Endothelial cell (in vitro differentiated cells): Measurements from ENCODE around the gene IQCM. TPM values are rescaled to one million over a fixed set of nuclear protein-coding genes. Genes with fewer than 3 reads are reported as not detected.

Experiments
- DNase-seq: peaks from one replicate; pipeline ENCODE4 v3.0.0; 2021; ENCODE audit warnings: low spot score
- H3K27ac Mint-ChIP-seq: one replicate; pipeline ENCODE4 v1.8.0; 2021; ENCODE audit warnings: mixed read lengths, inconsistent platforms; ENCODE audit not compliant: unreplicated experiment
- H3K27me3 Mint-ChIP-seq: one replicate; pipeline ENCODE4 v1.8.0; 2021; ENCODE audit warnings: mild to moderate bottlenecking, moderate library complexity, mixed read lengths, inconsistent platforms; ENCODE audit not compliant: unreplicated experiment
- H3K36me3 Mint-ChIP-seq: one replicate; pipeline ENCODE4 v1.8.0; 2021; ENCODE audit warnings: mild to moderate bottlenecking, low read depth, mixed read lengths, inconsistent platforms; ENCODE audit not compliant: unreplicated experiment
- H3K4me1 Mint-ChIP-seq: one replicate; pipeline ENCODE4 v1.8.0; 2021; ENCODE audit warnings: mild to moderate bottlenecking, mixed read lengths, inconsistent platforms; ENCODE audit not compliant: unreplicated experiment
- H3K4me3 Mint-ChIP-seq: one replicate; pipeline ENCODE4 v1.8.0; 2021; ENCODE audit warnings: mild to moderate bottlenecking, mixed read lengths, inconsistent platforms; ENCODE audit not compliant: unreplicated experiment
- H3K9me3 Mint-ChIP-seq: one replicate; pipeline ENCODE4 v1.8.0; 2021; ENCODE audit warnings: mixed read lengths, inconsistent platforms; ENCODE audit not compliant: unreplicated experiment
- total RNA-seq: library from RNA; stranded (reverse); fragmentation: NEBNext Ultra II Directional; extraction: Animal tissue kit (Norgen Biotek cat#: 25700); gene quantifications from one replicate; pipeline ENCODE4 v1.2.1, GENCODE V29; 2021; ENCODE audit not compliant: unreplicated experiment
- TF ChIP-seq, protein P1 (sequence below): fragments of 200-600 bp; sonication (generic); IDR thresholded peaks from one replicate; pipeline ENCODE4 v1.5.0; 2021; ENCODE audit warnings: antibody characterized with exemption; ENCODE audit not compliant: unreplicated experiment

The IQCM gene
- total RNA-seq, 1 donor from 2014 or later: not detected

DNA sequence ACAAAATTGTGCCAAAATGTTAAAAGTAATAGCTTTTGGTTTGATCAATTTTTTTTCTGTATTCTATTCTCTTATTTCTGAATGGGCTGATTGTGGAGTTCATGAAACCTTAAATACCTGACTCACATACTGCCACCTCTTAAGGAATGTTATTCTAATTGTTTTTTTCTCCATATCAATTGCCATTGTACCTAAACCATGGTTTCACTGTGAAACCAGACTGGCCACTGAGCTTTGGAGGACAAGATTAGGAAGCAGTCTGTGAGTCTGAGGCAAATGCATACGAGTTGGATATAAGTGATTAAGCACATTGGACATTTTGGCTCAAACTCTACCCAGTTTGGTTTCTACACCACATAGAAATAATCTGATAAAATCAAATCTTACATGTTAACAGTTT lies 184.0 kb downstream of the IQCM start:
- DNase-seq: no peak
- H3K9me3 Mint-ChIP-seq: no peaks in the 10 kb centered on the region
- no peak overlapping the region for H3K4me3 Mint-ChIP-seq
- no peaks in the 10 kb centered on the region for H3K27me3 Mint-ChIP-seq
- H3K36me3 Mint-ChIP-seq: no peaks in the 10 kb centered on the region
- no peak overlapping the region for H3K27ac Mint-ChIP-seq
- no peaks in the 10 kb centered on the region for H3K4me1 Mint-ChIP-seq
- TF ChIP-seq, protein P1, sequence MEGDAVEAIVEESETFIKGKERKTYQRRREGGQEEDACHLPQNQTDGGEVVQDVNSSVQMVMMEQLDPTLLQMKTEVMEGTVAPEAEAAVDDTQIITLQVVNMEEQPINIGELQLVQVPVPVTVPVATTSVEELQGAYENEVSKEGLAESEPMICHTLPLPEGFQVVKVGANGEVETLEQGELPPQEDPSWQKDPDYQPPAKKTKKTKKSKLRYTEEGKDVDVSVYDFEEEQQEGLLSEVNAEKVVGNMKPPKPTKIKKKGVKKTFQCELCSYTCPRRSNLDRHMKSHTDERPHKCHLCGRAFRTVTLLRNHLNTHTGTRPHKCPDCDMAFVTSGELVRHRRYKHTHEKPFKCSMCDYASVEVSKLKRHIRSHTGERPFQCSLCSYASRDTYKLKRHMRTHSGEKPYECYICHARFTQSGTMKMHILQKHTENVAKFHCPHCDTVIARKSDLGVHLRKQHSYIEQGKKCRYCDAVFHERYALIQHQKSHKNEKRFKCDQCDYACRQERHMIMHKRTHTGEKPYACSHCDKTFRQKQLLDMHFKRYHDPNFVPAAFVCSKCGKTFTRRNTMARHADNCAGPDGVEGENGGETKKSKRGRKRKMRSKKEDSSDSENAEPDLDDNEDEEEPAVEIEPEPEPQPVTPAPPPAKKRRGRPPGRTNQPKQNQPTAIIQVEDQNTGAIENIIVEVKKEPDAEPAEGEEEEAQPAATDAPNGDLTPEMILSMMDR: no peak

DNA sequence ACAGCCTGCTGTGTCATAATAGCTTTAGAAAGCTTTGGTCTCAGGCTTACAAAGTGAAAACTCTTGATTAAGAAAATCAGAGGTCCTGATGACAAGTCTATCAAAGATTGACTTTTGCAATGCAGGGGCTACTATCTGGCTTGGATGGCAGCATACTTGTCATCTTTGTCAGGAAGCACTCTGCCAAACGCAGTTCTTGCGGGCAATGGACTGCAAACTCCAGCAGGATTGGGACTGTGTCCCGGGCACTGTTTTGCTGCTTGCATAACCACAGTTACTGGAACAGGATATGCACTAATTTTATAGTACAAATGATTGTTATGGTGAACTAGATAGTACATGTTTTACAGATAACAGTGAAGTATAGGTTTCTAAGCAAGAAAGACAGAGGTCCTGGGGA lies 185.6 kb downstream of the IQCM start:
- TF ChIP-seq, protein P1: no peak
- Mint-ChIP-seq H3K36me3 (no peaks in the 10 kb centered on the region), H3K4me1 (no peaks in the 10 kb centered on the region), H3K27me3 (no peaks in the 10 kb centered on the region), H3K9me3 (no peaks in the 10 kb centered on the region), H3K27ac (no peak overlapping the region), H3K4me3 (no peak overlapping the region)
- DNase-seq: no peak

DNA sequence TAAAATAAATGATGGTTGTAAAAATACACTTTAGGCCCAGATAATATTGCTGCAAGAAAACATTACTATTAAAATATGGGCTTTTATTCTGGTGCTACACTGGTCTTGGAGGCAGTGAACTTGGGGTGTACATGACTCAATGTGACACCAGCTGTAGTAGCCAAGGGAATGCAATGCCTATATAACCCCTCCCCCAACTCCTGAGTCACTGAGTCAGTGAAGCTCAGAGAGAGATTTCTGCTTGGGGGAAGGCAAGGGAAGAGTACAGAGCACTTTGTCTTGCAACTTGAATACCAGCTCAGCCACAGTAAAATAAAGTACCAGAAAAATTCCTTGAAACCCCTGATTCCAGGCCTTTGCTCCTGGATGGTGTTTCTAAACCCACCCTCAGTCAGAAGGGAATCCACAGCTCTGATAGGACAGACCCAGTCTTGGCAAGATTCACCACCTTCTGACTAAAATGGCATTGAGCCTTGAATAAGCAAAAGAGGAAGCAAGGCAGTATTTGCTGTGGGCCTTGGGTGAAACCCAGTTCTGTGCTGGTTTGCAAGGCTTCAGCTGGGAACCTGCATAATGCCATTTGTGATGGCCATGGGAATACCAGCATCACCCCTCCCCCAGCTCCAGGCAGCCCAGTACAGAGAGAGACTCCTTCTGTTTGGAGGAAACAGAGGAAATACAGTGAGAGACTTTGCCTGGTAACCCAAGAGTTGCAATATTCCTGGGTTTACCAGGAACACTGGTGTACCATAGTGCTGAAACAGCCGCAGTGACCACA lies 209.9 kb downstream of the IQCM start:
- Mint-ChIP-seq H3K27me3 (peaks cover 2% of the 10 kb centered on the region), H3K27ac (no peak overlapping the region), H3K9me3 (no peaks in the 10 kb centered on the region), H3K4me1 (no peaks in the 10 kb centered on the region), H3K4me3 (no peak overlapping the region), H3K36me3 (no peaks in the 10 kb centered on the region)
- DNase-seq: no peak
- TF ChIP-seq, protein P1: no peak

DNA sequence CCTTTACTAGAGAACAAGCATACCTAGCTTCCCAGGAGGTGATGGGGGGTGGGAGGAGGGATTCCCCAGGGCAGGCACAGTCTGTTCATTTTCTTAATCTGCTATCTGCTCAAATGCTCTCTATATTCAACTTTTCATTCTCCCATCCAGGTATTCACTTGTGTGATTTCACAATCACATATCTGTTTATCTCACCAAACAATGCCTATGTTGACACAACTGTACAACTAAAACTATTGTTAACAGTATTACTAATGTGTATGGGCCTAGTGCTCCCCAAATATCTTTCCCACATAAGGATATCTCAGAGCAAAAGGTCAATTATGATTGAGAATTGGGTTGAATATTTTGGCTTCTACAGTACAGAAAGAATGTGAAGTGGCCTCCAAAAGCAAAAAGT lies 210.8 kb downstream of the IQCM start:
- Mint-ChIP-seq H3K4me1 (no peaks in the 10 kb centered on the region), H3K9me3 (no peaks in the 10 kb centered on the region), H3K4me3 (no peak overlapping the region), H3K36me3 (no peaks in the 10 kb centered on the region), H3K27ac (no peak overlapping the region), H3K27me3 (peaks cover 2% of the 10 kb centered on the region)
- TF ChIP-seq, protein P1: no peak
- no peak for DNase-seq

DNA sequence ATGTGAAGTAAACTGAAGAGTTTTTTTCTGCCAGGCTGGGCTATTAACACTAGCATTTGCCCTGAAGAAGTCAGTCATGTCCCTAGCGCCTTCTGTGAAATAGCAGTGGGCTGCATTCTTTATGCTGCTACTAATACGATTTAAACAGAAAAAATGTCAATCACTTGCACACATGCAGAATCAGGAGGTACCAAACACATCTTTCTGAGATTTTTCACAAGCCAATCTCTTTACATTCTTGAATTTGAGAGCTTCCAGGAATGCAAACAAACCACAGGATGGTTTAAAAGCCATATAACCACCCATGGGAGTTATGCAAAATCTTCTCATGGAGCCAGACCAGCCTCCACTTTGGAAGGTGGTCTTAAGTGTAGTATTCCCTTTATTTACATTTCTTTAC lies 220.1 kb downstream of the IQCM start:
- Mint-ChIP-seq H3K9me3 (no peaks in the 10 kb centered on the region), H3K4me3 (no peak overlapping the region), H3K36me3 (no peaks in the 10 kb centered on the region), H3K27ac (no peak overlapping the region), H3K4me1 (no peaks in the 10 kb centered on the region), H3K27me3 (no peaks in the 10 kb centered on the region)
- DNase-seq: no peak
- TF ChIP-seq, protein P1: no peak
